Thyroid gland (tissue), 4 donors: ENCODE data around the gene ALDH1A2. TPM values are rescaled to one million over a fixed set of nuclear protein-coding genes. Genes with fewer than 3 reads are reported as not detected.

Source experiments
- DNase-seq, 2 donors: peaks; one replicate each; pipeline ENCODE4 v3.0.0-alpha.2; 2019
- H3K27ac ChIP-seq, 3 donors: fragments of 200-600 bp; sonication (generic); 1 replicate in 2 of 3; 2 replicates in 1 of 3; pipeline ENCODE4 v1.5.1; 2016 to 2019; ENCODE audit warnings: mild to moderate bottlenecking in 1 of 3, moderate library complexity in 1 of 3
- H3K27me3 ChIP-seq: fragments of 200-600 bp; sonication (generic); one replicate; pipeline ENCODE4 v1.5.1; 2019
- H3K36me3 ChIP-seq, 2 donors: fragments of 200-600 bp; sonication (generic); one replicate each; pipeline ENCODE4 v1.5.1; 2016 to 2019
- H3K4me1 ChIP-seq, 2 donors: fragments of 200-600 bp; sonication (generic); one replicate each; pipeline ENCODE4 v1.5.1; 2017 to 2019
- H3K4me3 ChIP-seq, 3 donors: fragments of 200-600 bp; sonication (generic); replicated peaks in 1 of 3; 1 replicate in 2 of 3; 2 replicates in 1 of 3; pipeline ENCODE4 v1.5.1; 2016; ENCODE audit warnings: mild to moderate bottlenecking in 1 of 3
- H3K9me3 ChIP-seq: fragments of 200-600 bp; sonication (generic); one replicate; pipeline ENCODE4 v1.5.1; 2017
- CTCF ChIP-seq, 6 experiments: fragments of 200-600 bp in 3 of 6; fragments of 450-650 bp in 3 of 6; sonication (generic) in 3 of 6; IDR thresholded peaks; one replicate each; pipeline ENCODE4 v1.5.1; 2016 to 2019; ENCODE audit warnings: antibody characterized with exemption in 6 of 6, mild to moderate bottlenecking in 2 of 6, inconsistent platforms in 1 of 6, moderate library complexity in 1 of 6
- POLR2A ChIP-seq, 2 donors: fragments of 450-650 bp; IDR thresholded peaks; one replicate each; pipeline ENCODE4 v1.6.1; 2017; ENCODE audit warnings: antibody characterized with exemption in 2 of 2, mild to moderate bottlenecking in 2 of 2, moderate library complexity in 1 of 2
- WGBS, 2 donors: methylation state at CpG; one replicate each; pipeline ENCODE4 v1.1.5; 2017; 5-methylcytosine and 5-hydroxymethylcytosine counted together
- intact Hi-C: fragments of 100-400 bp; cut with DNase I; formaldehyde crosslinking; loops from one replicate; pipeline ENCODE4 v1.15.1; 2023
- total RNA-seq, 4 donors: library from RNA; depleted of rRNA; stranded (reverse); fragments of >200 nt; gene quantifications; one replicate each; pipeline ENCODE4 v1.2.3, GENCODE V29; 2016

Gene ALDH1A2
- total RNA-seq, 4 donors from 2014 or later, result 0.98 to 12.4 (median 7.3) TPM

- no peaks in the 10 kb centered on the region for H3K27me3 ChIP-seq
- H3K4me1 ChIP-seq, result peaks cover 19 to 28% of the 10 kb centered on the region in 2 donors
- H3K36me3 ChIP-seq, result no peaks in the 10 kb centered on the region
- H3K9me3 ChIP-seq, result no peaks in the 10 kb centered on the region
- intact Hi-C loops, result no loop called here
- no peak overlapping the region for H3K4me3 ChIP-seq
- no peak for TF ChIP-seq CTCF (IDR thresholded peaks at IDR 0.05)
- DNase-seq, result peak in 1 of 2 donors; percentile 25
- WGBS, 2 donors, result 19 to 64% methylated on average over 6 of the region's 6 CpGs
- no peak overlapping the region for H3K27ac ChIP-seq
These were observed 138.3 kb downstream of the ALDH1A2 start for GRCh38 chr15:57927091-57927631.

- intact Hi-C loops, result no loop called here
- no peak overlapping the region for H3K4me3 ChIP-seq
- TF ChIP-seq CTCF (IDR thresholded peaks at IDR 0.05) (no peak), POLR2A (IDR thresholded peaks at IDR 0.05) (no peak)
- no peaks in the 10 kb centered on the region for H3K27me3 ChIP-seq
- no peaks in the 10 kb centered on the region for H3K36me3 ChIP-seq
- no peaks in the 10 kb centered on the region for H3K9me3 ChIP-seq
- H3K27ac ChIP-seq, result no peak overlapping the region
- peaks cover 19 to 41% of the 10 kb centered on the region in 2 donors for H3K4me1 ChIP-seq
- WGBS, 2 donors, result 98% methylated on average over 3 of the region's 3 CpGs
- DNase-seq, result no peak
These were observed 139.9 kb downstream of the ALDH1A2 start for GRCh38 chr15:57925650-57926049.

- no peaks in the 10 kb centered on the region for H3K27me3 ChIP-seq
- intact Hi-C loops, result no loop called here
- no peaks in the 10 kb centered on the region for H3K9me3 ChIP-seq
- H3K36me3 ChIP-seq, result no peaks in the 10 kb centered on the region
- H3K4me3 ChIP-seq, result no peak overlapping the region
- no peak overlapping the region for H3K27ac ChIP-seq
- H3K4me1 ChIP-seq, result peaks cover 19 to 41% of the 10 kb centered on the region in 2 donors
- no peak for DNase-seq
- TF ChIP-seq CTCF (IDR thresholded peaks at IDR 0.05) (no peak), POLR2A (IDR thresholded peaks at IDR 0.05) (no peak)
- 79 to 86% methylated on average over 3 of the region's 3 CpGs for WGBS, 2 donors
These were observed 140.9 kb downstream of the ALDH1A2 start for GRCh38 chr15:57924598-57924997.

- no peak for TF ChIP-seq CTCF (IDR thresholded peaks at IDR 0.05)
- TF ChIP-seq POLR2A (IDR thresholded peaks at IDR 0.05), result no peak
- H3K4me3 ChIP-seq, result no peak overlapping the region
- peak; percentile 48 to 52 for DNase-seq
- H3K9me3 ChIP-seq, result no peaks in the 10 kb centered on the region
- no peaks in the 10 kb centered on the region for H3K36me3 ChIP-seq
- peaks cover 19 to 41% of the 10 kb centered on the region in 2 donors for H3K4me1 ChIP-seq
- H3K27ac ChIP-seq, result peak overlapping the region in 2 of 3 donors; percentile 63 to 69
- WGBS, 2 donors, result 35 to 40% methylated on average over 3 of the region's 3 CpGs
- H3K27me3 ChIP-seq, result no peaks in the 10 kb centered on the region
- intact Hi-C loops, result no loop called here
These were observed 141.8 kb downstream of the ALDH1A2 start for GRCh38 chr15:57923750-57924149.

- intact Hi-C loops, result no loop called here
- Histone ChIP-seq H3K4me3 (no peak overlapping the region), H3K9me3 (no peaks in the 10 kb centered on the region), H3K36me3 (no peaks in the 10 kb centered on the region), H3K4me1 (peaks cover 19 to 41% of the 10 kb centered on the region in 2 donors), H3K27ac (peak overlapping the region in 2 of 3 donors; percentile 63 to 69), H3K27me3 (no peaks in the 10 kb centered on the region)
- no peak for DNase-seq
- WGBS, 2 donors, result 14 to 33% methylated on average over 1 of the region's 1 CpG
- TF ChIP-seq POLR2A (IDR thresholded peaks at IDR 0.05), result no peak
- TF ChIP-seq CTCF (IDR thresholded peaks at IDR 0.05), result no peak
These were observed 142.2 kb downstream of the ALDH1A2 start for GRCh38 chr15:57923306-57923705.
